ENCODE data around the gene CBX3. TPM values are rescaled to one million over a fixed set of nuclear protein-coding genes. Genes with fewer than 3 reads are reported as not detected.

The CBX3 gene
- total and polyA plus RNA-seq, 2 of the 13 experiments (the other 11 are each of a cell fraction or from before 2014, with no cell fraction given), result 53.9 to 249 TPM

- TF ChIP-seq ZFP36L1 (CRISPR knock-in tag; IDR thresholded peaks at IDR 0.05) (no peak), NRL (CRISPR knock-in tag; IDR thresholded peaks at IDR 0.05; ENCODE audit: borderline replicate concordance) (no peak), PRMT3 (CRISPR knock-in tag; IDR thresholded peaks at IDR 0.05; ENCODE audit: borderline replicate concordance, low read depth) (peak; percentile 78; the same call in 1 of the 2 replicates), KMT2A (CRISPR knock-in tag; IDR thresholded peaks at IDR 0.05) (0 out of 2 replicates have a peak, but pooled peaks have one; percentile 3), HOXD1 (CRISPR knock-in tag; IDR thresholded peaks at IDR 0.05) (no peak), ZSCAN30 (CRISPR knock-in tag; IDR thresholded peaks at IDR 0.05) (no peak; the same call in 1 of the 2 replicates), RNF2 (conservative IDR thresholded peaks at IDR 0.05; ENCODE audit: low read depth) (no peak), ZNF441 (CRISPR knock-in tag; IDR thresholded peaks at IDR 0.05; ENCODE audit: borderline replicate concordance) (0 out of 2 replicates have a peak, but pooled peaks have one; percentile 32), ZNF589 (CRISPR knock-in tag; conservative IDR thresholded peaks at IDR 0.05) (peak; percentile 75; the same call in 1 of the 2 replicates), THAP8 (CRISPR knock-in tag; IDR thresholded peaks at IDR 0.05; ENCODE audit: borderline replicate concordance) (peak; percentile 77; the same call in 1 of the 2 replicates), ZNF263 (CRISPR knock-in tag; IDR thresholded peaks at IDR 0.05) (no peak), ZNF782 (CRISPR knock-in tag; IDR thresholded peaks at IDR 0.05; ENCODE audit: borderline replicate concordance) (0 out of 2 replicates have a peak, but pooled peaks have one; percentile 33), ZSCAN9 (CRISPR knock-in tag; IDR thresholded peaks at IDR 0.05; ENCODE audit: borderline replicate concordance) (peak; percentile 19; the same call in 1 of the 2 replicates), HNRNPK (IDR thresholded peaks at IDR 0.05; ENCODE audit: low read depth, low read length, poor library complexity, severe bottlenecking) (peak; percentile 86), ETV6 (CRISPR knock-in tag; conservative IDR thresholded peaks at IDR 0.05) (0 out of 2 replicates have a peak, but pooled peaks have one; percentile 47), GPBP1L1 (CRISPR knock-in tag; IDR thresholded peaks at IDR 0.05) (no peak), ZNF510 (CRISPR knock-in tag; IDR thresholded peaks at IDR 0.05; ENCODE audit: low read depth) (no peak)
- TF ChIP-seq, protein P1, sequence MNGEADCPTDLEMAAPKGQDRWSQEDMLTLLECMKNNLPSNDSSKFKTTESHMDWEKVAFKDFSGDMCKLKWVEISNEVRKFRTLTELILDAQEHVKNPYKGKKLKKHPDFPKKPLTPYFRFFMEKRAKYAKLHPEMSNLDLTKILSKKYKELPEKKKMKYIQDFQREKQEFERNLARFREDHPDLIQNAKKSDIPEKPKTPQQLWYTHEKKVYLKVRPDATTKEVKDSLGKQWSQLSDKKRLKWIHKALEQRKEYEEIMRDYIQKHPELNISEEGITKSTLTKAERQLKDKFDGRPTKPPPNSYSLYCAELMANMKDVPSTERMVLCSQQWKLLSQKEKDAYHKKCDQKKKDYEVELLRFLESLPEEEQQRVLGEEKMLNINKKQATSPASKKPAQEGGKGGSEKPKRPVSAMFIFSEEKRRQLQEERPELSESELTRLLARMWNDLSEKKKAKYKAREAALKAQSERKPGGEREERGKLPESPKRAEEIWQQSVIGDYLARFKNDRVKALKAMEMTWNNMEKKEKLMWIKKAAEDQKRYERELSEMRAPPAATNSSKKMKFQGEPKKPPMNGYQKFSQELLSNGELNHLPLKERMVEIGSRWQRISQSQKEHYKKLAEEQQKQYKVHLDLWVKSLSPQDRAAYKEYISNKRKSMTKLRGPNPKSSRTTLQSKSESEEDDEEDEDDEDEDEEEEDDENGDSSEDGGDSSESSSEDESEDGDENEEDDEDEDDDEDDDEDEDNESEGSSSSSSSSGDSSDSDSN (CRISPR knock-in tag; IDR thresholded peaks at IDR 0.05), result peak; percentile 57; the same call in 1 of the 2 replicates
- TF ChIP-seq, protein P2, sequence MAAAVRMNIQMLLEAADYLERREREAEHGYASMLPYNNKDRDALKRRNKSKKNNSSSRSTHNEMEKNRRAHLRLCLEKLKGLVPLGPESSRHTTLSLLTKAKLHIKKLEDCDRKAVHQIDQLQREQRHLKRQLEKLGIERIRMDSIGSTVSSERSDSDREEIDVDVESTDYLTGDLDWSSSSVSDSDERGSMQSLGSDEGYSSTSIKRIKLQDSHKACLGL (CRISPR knock-in tag; IDR thresholded peaks at IDR 0.05), result no peak
- TF ChIP-seq, protein P3, sequence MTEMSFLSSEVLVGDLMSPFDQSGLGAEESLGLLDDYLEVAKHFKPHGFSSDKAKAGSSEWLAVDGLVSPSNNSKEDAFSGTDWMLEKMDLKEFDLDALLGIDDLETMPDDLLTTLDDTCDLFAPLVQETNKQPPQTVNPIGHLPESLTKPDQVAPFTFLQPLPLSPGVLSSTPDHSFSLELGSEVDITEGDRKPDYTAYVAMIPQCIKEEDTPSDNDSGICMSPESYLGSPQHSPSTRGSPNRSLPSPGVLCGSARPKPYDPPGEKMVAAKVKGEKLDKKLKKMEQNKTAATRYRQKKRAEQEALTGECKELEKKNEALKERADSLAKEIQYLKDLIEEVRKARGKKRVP (CRISPR knock-in tag; IDR thresholded peaks at IDR 0.05), result 0 out of 4 replicates have a peak, but pooled peaks of 1 of the 2 experiments have one; percentile 24
- TF ChIP-seq, protein P4, sequence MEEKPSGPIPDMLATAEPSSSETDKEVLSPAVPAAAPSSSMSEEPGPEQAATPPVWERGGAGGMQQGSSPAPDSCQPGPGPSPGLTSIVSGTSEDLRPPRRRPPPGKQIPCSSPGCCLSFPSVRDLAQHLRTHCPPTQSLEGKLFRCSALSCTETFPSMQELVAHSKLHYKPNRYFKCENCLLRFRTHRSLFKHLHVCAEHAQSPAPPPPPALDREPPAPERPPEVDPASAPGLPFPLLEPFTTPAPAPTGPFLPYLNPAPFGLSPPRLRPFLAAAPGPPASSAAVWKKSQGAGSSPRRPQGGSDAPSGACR (CRISPR knock-in tag; IDR thresholded peaks at IDR 0.05), result no peak
Observed at GRCh38 chr7:26201247-26202018, at the start of gene CBX3 (continued).

Data from HepG2 (cell line).